GM12878 (cell line): Measurements from ENCODE around the gene COQ3. TPM values are rescaled to one million over a fixed set of nuclear protein-coding genes. Genes with fewer than 3 reads are reported as not detected.

ENCODE experiments used
- CHD4 ChIP-seq: fragments of 200-600 bp; sonication (generic); IDR thresholded peaks from 2 replicates; pipeline ENCODE4 v1.6.1; 2016; ENCODE audit warnings: mild to moderate bottlenecking
- CREB1 ChIP-seq: IDR thresholded peaks from 2 replicates; pipeline ENCODE4 v1.6.1; 2012; ENCODE audit warnings: low read depth, mild to moderate bottlenecking, inconsistent platforms
- CREM ChIP-seq: IDR thresholded peaks from 2 replicates; pipeline ENCODE4 v1.6.1; 2014; ENCODE audit warnings: antibody characterized with exemption, low read depth
- ESRRA ChIP-seq: IDR thresholded peaks from 2 replicates; pipeline ENCODE4 v1.6.1; 2012; ENCODE audit warnings: mild to moderate bottlenecking, low read length, improper control_type of control experiment
- FOXK2 ChIP-seq: fragments of 450-650 bp; IDR thresholded peaks from 2 replicates; pipeline ENCODE4 v1.6.1; 2017; ENCODE audit warnings: mild to moderate bottlenecking, moderate library complexity
- MEF2B ChIP-seq: fragments of 450-650 bp; IDR thresholded peaks from 2 replicates; pipeline ENCODE4 v1.6.1; 2018; ENCODE audit warnings: mild to moderate bottlenecking, moderate library complexity; ENCODE audit not compliant: partially characterized antibody, poor library complexity, severe bottlenecking
- MTA2 ChIP-seq: fragments of 450-650 bp; IDR thresholded peaks from 2 replicates; pipeline ENCODE4 v1.6.1; 2016; ENCODE audit warnings: low read depth, mild to moderate bottlenecking, moderate library complexity
- RAD51 ChIP-seq: fragments of 450-650 bp; IDR thresholded peaks from 2 replicates; pipeline ENCODE4 v1.6.1; 2016; ENCODE audit warnings: moderate library complexity, mild to moderate bottlenecking, inconsistent platforms
- RBBP5 ChIP-seq: fragments of 200-600 bp; sonication (generic); conservative IDR thresholded peaks from 2 replicates; pipeline ENCODE4 v1.6.1; 2016
- SIX5 ChIP-seq: IDR thresholded peaks from 2 replicates; pipeline ENCODE4 v1.6.1; 2011; ENCODE audit warnings: mild to moderate bottlenecking, low read depth, low read length, moderate library complexity; ENCODE audit not compliant: severe bottlenecking
- SREBF1 ChIP-seq: IDR thresholded peaks from 2 replicates; pipeline ENCODE4 v1.6.1; 2012; ENCODE audit warnings: mild to moderate bottlenecking, low read length
- TARDBP ChIP-seq: IDR thresholded peaks from 2 replicates; pipeline ENCODE4 v1.6.1; 2016; ENCODE audit warnings: borderline replicate concordance
- TCF3 ChIP-seq: IDR thresholded peaks from 2 replicates; pipeline ENCODE4 v1.6.1; 2012; ENCODE audit warnings: low read depth, mild to moderate bottlenecking, low read length, borderline replicate concordance; ENCODE audit not compliant: insufficient read depth
- TCF7 ChIP-seq: IDR thresholded peaks from 2 replicates; pipeline ENCODE4 v1.6.1; 2014; ENCODE audit warnings: antibody characterized with exemption, borderline replicate concordance
- polyA plus RNA-seq, 11 experiments: library from polyadenylated mRNA; depleted of rRNA in 4 of 11; unstranded in 6 of 11; stranded (reverse) in 5 of 11; fragments of >200 nt; fragmentation: Nextera tagmentation in 4 of 11; fragmentation: Illumina TruSeq in 1 of 11; extraction: Ambion mirVana in 4 of 11; extraction: Trizol in 1 of 11; gene quantifications; 1 replicate in 1 of 11; 2 replicates in 10 of 11; pipeline versions ENCODE4 v1.2.1 to v1.2.3, GENCODE V29; 2011 to 2016; ENCODE audit warnings: inconsistent platforms in 2 of 11, missing spikeins in 2 of 11, low read depth in 1 of 11
- total RNA-seq, 4 experiments: library from RNA; depleted of rRNA in 3 of 4; stranded (reverse); fragments of >200 nt in 3 of 4; fragmentation: Illumina TruSeq in 1 of 4; extraction: Trizol in 1 of 4; gene quantifications; 2 replicates each; pipeline versions ENCODE4 v1.2.1 to v1.2.3, GENCODE V29; 2013 to 2021
- TF ChIP-seq, protein P1 (sequence below): fragments of 150-350 bp; IDR thresholded peaks from 2 replicates; pipeline ENCODE4 v1.6.1; 2016; ENCODE audit warnings: low read depth, low read length
- TF ChIP-seq, protein P2 (sequence below): IDR thresholded peaks from 2 replicates; pipeline ENCODE4 v1.6.1; 2011; ENCODE audit warnings: low read depth, mild to moderate bottlenecking, low read length, moderate library complexity, borderline replicate concordance; ENCODE audit errors: extremely low read depth
- TF ChIP-seq, protein P3 (sequence below): IDR thresholded peaks from 2 replicates; pipeline ENCODE4 v1.6.1; 2011; ENCODE audit warnings: borderline replicate concordance, low read depth, mild to moderate bottlenecking, moderate library complexity, low read length; ENCODE audit not compliant: insufficient read depth, poor library complexity, severe bottlenecking
- TF ChIP-seq, protein P4 (sequence below): fragments of 450-650 bp; formaldehyde crosslinking; IDR thresholded peaks from 2 replicates; pipeline ENCODE4 v1.4.0; 2022; ENCODE audit warnings: mild to moderate bottlenecking, moderate library complexity

COQ3 gene
- total and polyA plus RNA-seq, 10 of the 15 experiments (the other 5 are each of a cell fraction or from before 2014, with no cell fraction given), result 9.3 to 50.6 (median 16.0) TPM

DNA sequence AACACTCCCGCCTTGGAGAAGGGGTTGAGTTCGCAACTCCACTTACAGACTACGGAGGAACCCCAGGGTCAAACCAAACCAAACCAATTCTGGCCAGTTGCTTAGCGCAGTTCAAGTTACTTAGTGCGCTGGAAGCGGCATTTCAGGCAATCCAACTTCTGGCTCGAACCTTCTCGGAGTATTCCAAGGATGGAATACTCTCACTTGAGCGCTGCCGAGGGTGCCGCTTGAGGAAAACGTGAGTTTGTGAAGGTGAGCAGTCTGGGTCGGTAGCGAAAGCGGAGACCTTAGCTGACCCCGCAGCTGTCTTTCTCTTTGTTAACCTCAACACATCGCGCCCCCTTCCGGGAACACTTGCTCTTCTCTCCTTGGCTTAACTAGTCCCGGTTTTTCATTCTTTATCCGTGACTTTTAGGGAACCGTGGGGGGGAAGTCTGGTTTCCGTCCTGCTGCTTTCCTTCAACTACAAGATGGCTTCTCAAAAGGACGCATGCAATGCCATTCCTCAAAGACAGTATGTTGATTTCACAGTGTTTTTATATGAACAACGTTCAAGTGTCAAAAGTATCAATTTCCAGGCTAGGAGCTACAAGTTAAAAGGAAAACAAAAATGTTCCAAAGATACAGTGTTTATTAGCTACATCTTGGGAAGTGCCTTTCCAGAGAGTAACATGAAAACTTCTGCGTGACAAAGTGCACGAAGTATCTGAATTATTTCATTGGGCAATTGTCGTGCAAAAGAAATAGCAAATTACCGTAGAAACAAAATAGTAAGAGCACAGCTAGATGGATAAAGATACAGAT, 31.9 kb upstream of the COQ3 start (continued):
- TF ChIP-seq CREB1 (no peak), ESRRA (no peak), RAD51 (no peak), MEF2B (no peak), RBBP5 (peak; percentile 62; the same call in 1 of the 2 replicates), CREM (no peak), MTA2 (no peak), TCF3 (no peak), TARDBP (no peak), SIX5 (no peak), CHD4 (no peak), TCF7 (no peak), SREBF1 (no peak), FOXK2 (no peak)
- TF ChIP-seq, protein P1, sequence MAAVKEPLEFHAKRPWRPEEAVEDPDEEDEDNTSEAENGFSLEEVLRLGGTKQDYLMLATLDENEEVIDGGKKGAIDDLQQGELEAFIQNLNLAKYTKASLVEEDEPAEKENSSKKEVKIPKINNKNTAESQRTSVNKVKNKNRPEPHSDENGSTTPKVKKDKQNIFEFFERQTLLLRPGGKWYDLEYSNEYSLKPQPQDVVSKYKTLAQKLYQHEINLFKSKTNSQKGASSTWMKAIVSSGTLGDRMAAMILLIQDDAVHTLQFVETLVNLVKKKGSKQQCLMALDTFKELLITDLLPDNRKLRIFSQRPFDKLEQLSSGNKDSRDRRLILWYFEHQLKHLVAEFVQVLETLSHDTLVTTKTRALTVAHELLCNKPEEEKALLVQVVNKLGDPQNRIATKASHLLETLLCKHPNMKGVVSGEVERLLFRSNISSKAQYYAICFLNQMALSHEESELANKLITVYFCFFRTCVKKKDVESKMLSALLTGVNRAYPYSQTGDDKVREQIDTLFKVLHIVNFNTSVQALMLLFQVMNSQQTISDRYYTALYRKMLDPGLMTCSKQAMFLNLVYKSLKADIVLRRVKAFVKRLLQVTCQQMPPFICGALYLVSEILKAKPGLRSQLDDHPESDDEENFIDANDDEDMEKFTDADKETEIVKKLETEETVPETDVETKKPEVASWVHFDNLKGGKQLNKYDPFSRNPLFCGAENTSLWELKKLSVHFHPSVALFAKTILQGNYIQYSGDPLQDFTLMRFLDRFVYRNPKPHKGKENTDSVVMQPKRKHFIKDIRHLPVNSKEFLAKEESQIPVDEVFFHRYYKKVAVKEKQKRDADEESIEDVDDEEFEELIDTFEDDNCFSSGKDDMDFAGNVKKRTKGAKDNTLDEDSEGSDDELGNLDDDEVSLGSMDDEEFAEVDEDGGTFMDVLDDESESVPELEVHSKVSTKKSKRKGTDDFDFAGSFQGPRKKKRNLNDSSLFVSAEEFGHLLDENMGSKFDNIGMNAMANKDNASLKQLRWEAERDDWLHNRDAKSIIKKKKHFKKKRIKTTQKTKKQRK, result no peak
- TF ChIP-seq, protein P2, sequence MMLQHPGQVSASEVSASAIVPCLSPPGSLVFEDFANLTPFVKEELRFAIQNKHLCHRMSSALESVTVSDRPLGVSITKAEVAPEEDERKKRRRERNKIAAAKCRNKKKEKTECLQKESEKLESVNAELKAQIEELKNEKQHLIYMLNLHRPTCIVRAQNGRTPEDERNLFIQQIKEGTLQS, result no peak
- TF ChIP-seq, protein P3, sequence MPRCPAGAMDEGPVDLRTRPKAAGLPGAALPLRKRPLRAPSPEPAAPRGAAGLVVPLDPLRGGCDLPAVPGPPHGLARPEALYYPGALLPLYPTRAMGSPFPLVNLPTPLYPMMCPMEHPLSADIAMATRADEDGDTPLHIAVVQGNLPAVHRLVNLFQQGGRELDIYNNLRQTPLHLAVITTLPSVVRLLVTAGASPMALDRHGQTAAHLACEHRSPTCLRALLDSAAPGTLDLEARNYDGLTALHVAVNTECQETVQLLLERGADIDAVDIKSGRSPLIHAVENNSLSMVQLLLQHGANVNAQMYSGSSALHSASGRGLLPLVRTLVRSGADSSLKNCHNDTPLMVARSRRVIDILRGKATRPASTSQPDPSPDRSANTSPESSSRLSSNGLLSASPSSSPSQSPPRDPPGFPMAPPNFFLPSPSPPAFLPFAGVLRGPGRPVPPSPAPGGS, result no peak
- TF ChIP-seq, protein P4, sequence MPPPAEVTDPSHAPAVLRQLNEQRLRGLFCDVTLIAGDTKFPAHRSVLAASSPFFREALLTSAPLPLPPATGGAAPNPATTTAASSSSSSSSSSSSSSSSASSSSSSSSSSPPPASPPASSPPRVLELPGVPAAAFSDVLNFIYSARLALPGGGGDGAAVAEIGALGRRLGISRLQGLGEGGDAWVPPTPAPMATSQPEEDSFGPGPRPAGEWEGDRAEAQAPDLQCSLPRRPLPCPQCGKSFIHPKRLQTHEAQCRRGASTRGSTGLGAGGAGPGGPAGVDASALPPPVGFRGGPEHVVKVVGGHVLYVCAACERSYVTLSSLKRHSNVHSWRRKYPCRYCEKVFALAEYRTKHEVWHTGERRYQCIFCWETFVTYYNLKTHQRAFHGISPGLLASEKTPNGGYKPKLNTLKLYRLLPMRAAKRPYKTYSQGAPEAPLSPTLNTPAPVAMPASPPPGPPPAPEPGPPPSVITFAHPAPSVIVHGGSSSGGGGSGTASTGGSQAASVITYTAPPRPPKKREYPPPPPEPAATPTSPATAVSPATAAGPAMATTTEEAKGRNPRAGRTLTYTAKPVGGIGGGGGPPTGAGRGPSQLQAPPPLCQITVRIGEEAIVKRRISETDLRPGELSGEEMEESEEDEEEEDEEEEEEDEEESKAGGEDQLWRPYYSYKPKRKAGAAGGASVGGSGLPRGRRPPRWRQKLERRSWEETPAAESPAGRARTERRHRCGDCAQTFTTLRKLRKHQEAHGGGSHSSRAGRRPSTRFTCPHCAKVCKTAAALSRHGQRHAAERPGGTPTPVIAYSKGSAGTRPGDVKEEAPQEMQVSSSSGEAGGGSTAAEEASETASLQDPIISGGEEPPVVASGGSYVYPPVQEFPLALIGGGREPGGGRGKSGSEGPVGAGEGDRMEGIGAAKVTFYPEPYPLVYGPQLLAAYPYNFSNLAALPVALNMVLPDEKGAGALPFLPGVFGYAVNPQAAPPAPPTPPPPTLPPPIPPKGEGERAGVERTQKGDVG, result no peak
